ES-I3 (cell line): ENCODE measurements around the gene VAMP5.

Source experiments
- H3K36me3 ChIP-seq: 2 replicates; pipeline ENCODE4 v1.6.1; 2013; ENCODE audit warnings: mild to moderate bottlenecking, low read length, control low read depth, moderate library complexity; ENCODE audit not compliant: insufficient read depth
- H3K4me1 ChIP-seq: 2 replicates; pipeline ENCODE4 v1.6.1; 2013; ENCODE audit warnings: mild to moderate bottlenecking, control low read depth, low read length; ENCODE audit not compliant: insufficient read depth
- H3K9ac ChIP-seq: 2 replicates; pipeline ENCODE4 v1.6.1; 2013; ENCODE audit warnings: low read depth, mild to moderate bottlenecking, low read length, moderate library complexity
- H3K9me3 ChIP-seq: 2 replicates; pipeline ENCODE4 v1.6.1; 2013; ENCODE audit warnings: mild to moderate bottlenecking, low read length, moderate library complexity; ENCODE audit not compliant: control insufficient read depth, insufficient read depth

The VAMP5 gene

DNA sequence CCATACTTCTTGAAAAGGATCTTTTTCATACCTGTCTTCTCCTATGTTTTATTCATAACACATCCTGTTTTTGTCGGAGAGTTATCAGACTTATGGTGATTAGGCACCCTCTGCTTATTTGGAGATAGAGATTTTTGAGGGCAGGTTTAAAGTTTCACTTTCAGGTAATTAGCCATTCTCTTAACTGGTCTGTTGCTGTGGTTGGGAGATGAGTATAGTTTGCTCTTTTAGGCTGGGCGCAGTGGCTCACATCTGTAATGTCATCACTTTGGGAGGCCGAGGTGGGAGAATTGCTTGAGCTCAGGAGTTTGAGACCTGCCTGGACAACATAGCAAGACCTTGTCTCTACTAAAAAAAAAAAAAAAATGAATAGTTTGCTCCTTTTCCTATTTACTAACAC lies 58.5 kb downstream of the VAMP5 start:
- no peaks in the 10 kb centered on the region for H3K9me3 ChIP-seq
- H3K36me3 ChIP-seq: peaks cover 45% of the 10 kb centered on the region
- H3K4me1 ChIP-seq: no peaks in the 10 kb centered on the region
- H3K9ac ChIP-seq: no peak overlapping the region
